Mesendoderm (in vitro differentiated cells): ENCODE results near the gene ANAPC1.
"Not testable (repeated sequence)": the region's sequence is repeated elsewhere in the genome, so short reads cannot be mapped to it uniquely, and the experiment has no call there.

Experiments
- DNase-seq: peaks from one replicate; pipeline ENCODE4 v3.0.0; 2013
- H2AK5ac ChIP-seq: 2 replicates; pipeline ENCODE4 v1.6.1; 2013; ENCODE audit warnings: low read length, inconsistent platforms
- H2BK120ac ChIP-seq: 2 replicates; pipeline ENCODE4 v1.6.1; 2013; ENCODE audit warnings: low read depth, mild to moderate bottlenecking, low read length, moderate library complexity, mixed read lengths
- H2BK15ac ChIP-seq: replicated peaks from 2 replicates; pipeline ENCODE4 v1.6.1; 2013; ENCODE audit warnings: low read depth, mild to moderate bottlenecking, moderate library complexity
- H2BK5ac ChIP-seq: 2 replicates; pipeline ENCODE4 v1.6.1; 2013; ENCODE audit warnings: low read length, inconsistent platforms
- H3K18ac ChIP-seq: 2 replicates; pipeline ENCODE4 v1.6.1; 2013; ENCODE audit warnings: mild to moderate bottlenecking, low read length, mixed read lengths
- H3K23ac ChIP-seq: one replicate; pipeline ENCODE4 v1.6.1; 2013; ENCODE audit warnings: low read length
- H3K27ac ChIP-seq: 2 replicates; pipeline ENCODE4 v1.5.1; 2013; ENCODE audit warnings: low read depth, mild to moderate bottlenecking, inconsistent platforms, low read length, moderate library complexity
- H3K27me3 ChIP-seq: 2 replicates; pipeline ENCODE4 v1.6.1; 2013; ENCODE audit warnings: low read length, control low read depth, mild to moderate bottlenecking, inconsistent platforms; ENCODE audit not compliant: insufficient read depth, poor library complexity
- H3K36me3 ChIP-seq: 2 replicates; pipeline ENCODE4 v1.6.1; 2013; ENCODE audit warnings: low read length, inconsistent platforms; ENCODE audit not compliant: control insufficient read depth, insufficient read depth
- H3K4ac ChIP-seq: one replicate; pipeline ENCODE4 v1.6.1; 2013; ENCODE audit warnings: low read depth, mild to moderate bottlenecking, low read length, moderate library complexity
- H3K4me1 ChIP-seq: 2 replicates; pipeline ENCODE4 v1.6.1; 2013; ENCODE audit warnings: low read depth, low read length, inconsistent platforms; ENCODE audit not compliant: control insufficient read depth
- H3K4me2 ChIP-seq: 2 replicates; pipeline ENCODE4 v1.6.1; 2013; ENCODE audit warnings: low read length
- H3K4me3 ChIP-seq: 2 replicates; pipeline ENCODE4 v1.5.1; 2013; ENCODE audit warnings: mild to moderate bottlenecking, low read length
- H3K56ac ChIP-seq: one replicate; pipeline ENCODE4 v1.6.1; 2013; ENCODE audit warnings: low read length
- H3K79me1 ChIP-seq: 2 replicates; pipeline ENCODE4 v1.6.1; 2013; ENCODE audit warnings: low read length, inconsistent platforms
- H3K79me2 ChIP-seq: 2 replicates; pipeline ENCODE4 v1.6.1; 2013; ENCODE audit warnings: mild to moderate bottlenecking, low read length; ENCODE audit not compliant: control insufficient read depth, insufficient read depth
- H3K9ac ChIP-seq: 2 replicates; pipeline ENCODE4 v1.6.1; 2013; ENCODE audit warnings: low read length, inconsistent platforms
- H4K5ac ChIP-seq: one replicate; pipeline ENCODE4 v1.6.1; 2013; ENCODE audit warnings: low read length
- H4K8ac ChIP-seq: one replicate; pipeline ENCODE4 v1.6.1; 2013; ENCODE audit warnings: low read depth, mild to moderate bottlenecking, control low read depth, low read length, moderate library complexity
- WGBS: extraction: QIAGEN DNeasy Blood & Tissue Kit; methylation state at CpG from one replicate; pipeline ENCODE4 v1.1.7; 2013; ENCODE audit warnings: low lambda C conversion rate, missing lambda C conversion rate; ENCODE audit not compliant: insufficient coverage; ENCODE audit errors: extremely low coverage; 5-methylcytosine and 5-hydroxymethylcytosine counted together

ANAPC1 gene

GRCh38 chr2:111830479-111830878 lies 53.5 kb downstream of the ANAPC1 start:
- not testable (repeated sequence) for H2BK5ac ChIP-seq, H3K27ac ChIP-seq, H4K8ac ChIP-seq, H3K4me1 ChIP-seq, H3K27me3 ChIP-seq, H3K4ac ChIP-seq, H3K79me2 ChIP-seq, H3K23ac ChIP-seq, H3K18ac ChIP-seq, H3K9ac ChIP-seq, H3K36me3 ChIP-seq, H3K4me3 ChIP-seq, H2BK120ac ChIP-seq, H3K4me2 ChIP-seq, H3K79me1 ChIP-seq, H2BK15ac ChIP-seq, H4K5ac ChIP-seq, H3K56ac ChIP-seq, H2AK5ac ChIP-seq, DNase-seq
- no CpG with 5 or more reads among the region's 1 CpG for WGBS

- not testable (repeated sequence) for H2AK5ac ChIP-seq, H3K79me1 ChIP-seq, H3K4me2 ChIP-seq, H3K4me1 ChIP-seq, H3K4me3 ChIP-seq, H4K5ac ChIP-seq, H4K8ac ChIP-seq, H3K27me3 ChIP-seq, H3K36me3 ChIP-seq, H3K23ac ChIP-seq, H3K4ac ChIP-seq, H3K27ac ChIP-seq, H2BK5ac ChIP-seq, H2BK120ac ChIP-seq, H3K79me2 ChIP-seq, DNase-seq, H3K56ac ChIP-seq, H3K9ac ChIP-seq, H3K18ac ChIP-seq, H2BK15ac ChIP-seq
- WGBS: no CpG with 5 or more reads among the region's 4 CpGs
These were observed 55.7 kb downstream of the ANAPC1 start for GRCh38 chr2:111828217-111828766.

GRCh38 chr2:111812970-111813622 lies 70.9 kb downstream of the ANAPC1 start:
- WGBS: no CpG with 5 or more reads among the region's 7 CpGs
- H3K79me2 ChIP-seq, H3K23ac ChIP-seq: not testable (repeated sequence)

GRCh38 chr2:111790633-111791032 lies 93.4 kb downstream of the ANAPC1 start:
- H3K36me3 ChIP-seq, H3K4me3 ChIP-seq, H2AK5ac ChIP-seq, H3K27me3 ChIP-seq, H3K23ac ChIP-seq, H3K4ac ChIP-seq, H3K56ac ChIP-seq, H4K5ac ChIP-seq, H3K4me1 ChIP-seq, DNase-seq, H3K79me1 ChIP-seq, H3K9ac ChIP-seq, H2BK15ac ChIP-seq, H2BK5ac ChIP-seq, H3K4me2 ChIP-seq, H3K27ac ChIP-seq, H2BK120ac ChIP-seq, H3K18ac ChIP-seq, H3K79me2 ChIP-seq, H4K8ac ChIP-seq: not testable (repeated sequence)
- no CpG with 5 or more reads among the region's 1 CpG for WGBS

More at GRCh38 chr2:111812970-111813622, 70.9 kb downstream of the ANAPC1 start:
- not testable (repeated sequence) for H2BK5ac ChIP-seq, H3K4me3 ChIP-seq, DNase-seq, H2AK5ac ChIP-seq, H3K18ac ChIP-seq, H3K56ac ChIP-seq, H4K5ac ChIP-seq, H3K9ac ChIP-seq, H2BK120ac ChIP-seq, H4K8ac ChIP-seq, H3K4me1 ChIP-seq, H3K4me2 ChIP-seq, H2BK15ac ChIP-seq, H3K36me3 ChIP-seq, H3K27me3 ChIP-seq, H3K27ac ChIP-seq, H3K79me1 ChIP-seq, H3K4ac ChIP-seq

- no CpG with 5 or more reads among the region's 3 CpGs for WGBS
- H3K4me2 ChIP-seq: not testable (repeated sequence)
These were observed 99.9 kb downstream of the ANAPC1 start for GRCh38 chr2:111784081-111784480.

GRCh38 chr2:111782195-111782594 lies 101.8 kb downstream of the ANAPC1 start:
- H3K27ac ChIP-seq, H3K23ac ChIP-seq, H2AK5ac ChIP-seq, H3K4me1 ChIP-seq, H2BK120ac ChIP-seq, H3K79me1 ChIP-seq, H4K8ac ChIP-seq, H3K27me3 ChIP-seq, H3K4me2 ChIP-seq, H4K5ac ChIP-seq, H3K36me3 ChIP-seq, H2BK15ac ChIP-seq, DNase-seq, H3K4me3 ChIP-seq, H3K4ac ChIP-seq, H3K79me2 ChIP-seq, H3K56ac ChIP-seq, H3K18ac ChIP-seq, H3K9ac ChIP-seq, H2BK5ac ChIP-seq: not testable (repeated sequence)
- WGBS: no CpG with 5 or more reads among the region's 6 CpGs

More at GRCh38 chr2:111784081-111784480, 99.9 kb downstream of the ANAPC1 start:
- not testable (repeated sequence) for H4K5ac ChIP-seq, H3K4ac ChIP-seq, DNase-seq, H3K18ac ChIP-seq, H2BK5ac ChIP-seq, H3K4me1 ChIP-seq, H2BK120ac ChIP-seq, H3K36me3 ChIP-seq, H2AK5ac ChIP-seq, H3K56ac ChIP-seq, H3K79me2 ChIP-seq, H4K8ac ChIP-seq, H3K4me3 ChIP-seq, H3K27ac ChIP-seq, H3K27me3 ChIP-seq, H3K23ac ChIP-seq, H3K9ac ChIP-seq, H3K79me1 ChIP-seq, H2BK15ac ChIP-seq
